CD4-positive, alpha-beta memory T cell (primary cell): Measurements from ENCODE around the gene RAB33A. TPM values are rescaled to one million over a fixed set of nuclear protein-coding genes. Genes with fewer than 3 reads are reported as not detected.

Source experiments
- CTCF ChIA-PET: fragments of 350-600 bp; sonication (Branson Sonifier 250); formaldehyde crosslinking; loops from one replicate; lab custom pipeline; 2021; ENCODE audit warnings: inconsistent platforms; ENCODE audit not compliant: partially characterized antibody; lab: Charles Lee
- POLR2A ChIA-PET: fragments of 350-600 bp; sonication (Branson Sonifier 250); formaldehyde crosslinking; loops from one replicate; lab custom pipeline; 2021; ENCODE audit not compliant: partially characterized antibody; lab: Charles Lee
- DNase-seq, 5 donors: peaks; one replicate each; pipeline versions ENCODE4 v3.0.0 to v3.0.0-alpha.2; 2020 to 2022; ENCODE audit warnings: mixed read lengths in 1 of 5
- H3K27ac ChIP-seq: one replicate; pipeline ENCODE4 v1.7.0; 2013; ENCODE audit warnings: low read depth, low read length
- H3K27me3 ChIP-seq: 2 replicates; pipeline ENCODE4 v1.7.0; 2013; ENCODE audit warnings: mild to moderate bottlenecking, low read length, moderate library complexity; ENCODE audit not compliant: insufficient read depth
- H3K36me3 ChIP-seq: 2 replicates; pipeline ENCODE4 v1.7.0; 2013; ENCODE audit warnings: mild to moderate bottlenecking, low read length, moderate library complexity; ENCODE audit not compliant: insufficient read depth
- H3K4me1 ChIP-seq: 2 replicates; pipeline ENCODE4 v1.7.0; 2013; ENCODE audit warnings: mild to moderate bottlenecking, low read length, moderate library complexity; ENCODE audit not compliant: insufficient read depth
- H3K4me3 ChIP-seq, 2 donors: one replicate each; pipeline ENCODE4 v1.7.0; 2013; ENCODE audit warnings: low read length in 2 of 2, mild to moderate bottlenecking in 1 of 2
- H3K9me3 ChIP-seq, 2 donors: one replicate each; pipeline ENCODE4 v1.7.0; 2013; ENCODE audit warnings: low read length in 2 of 2, control low read depth in 1 of 2; ENCODE audit not compliant: control insufficient read depth in 1 of 2
- H3K27ac Mint-ChIP-seq, 7 donors: one replicate each; pipeline ENCODE4 v1.8.0; 2020 to 2021; ENCODE audit warnings: mixed read lengths in 7 of 7, mild to moderate bottlenecking in 6 of 7, inconsistent platforms in 3 of 7, moderate library complexity in 3 of 7
- H3K27me3 Mint-ChIP-seq, 2 donors: one replicate each; pipeline ENCODE4 v1.8.0; 2020 to 2021; ENCODE audit warnings: mixed read lengths in 2 of 2
- H3K36me3 Mint-ChIP-seq, 2 donors: one replicate each; pipeline ENCODE4 v1.8.0; 2020 to 2021; ENCODE audit warnings: mixed read lengths in 2 of 2, inconsistent platforms in 1 of 2, mild to moderate bottlenecking in 1 of 2
- H3K4me1 Mint-ChIP-seq, 4 donors: one replicate each; pipeline ENCODE4 v1.8.0; 2020 to 2021; ENCODE audit warnings: mixed read lengths in 4 of 4, mild to moderate bottlenecking in 1 of 4
- H3K4me3 Mint-ChIP-seq, 8 donors: one replicate each; pipeline ENCODE4 v1.8.0; 2020 to 2021; ENCODE audit warnings: mixed read lengths in 8 of 8, mild to moderate bottlenecking in 7 of 8, moderate library complexity in 6 of 8, inconsistent platforms in 3 of 8
- H3K9me3 Mint-ChIP-seq, 8 donors: one replicate each; pipeline ENCODE4 v1.8.0; 2020 to 2021; ENCODE audit warnings: mixed read lengths in 8 of 8, mild to moderate bottlenecking in 5 of 8, inconsistent platforms in 3 of 8, moderate library complexity in 1 of 8
- intact Hi-C: fragments of 100-400 bp; cut with micrococcal nuclease; formaldehyde crosslinking; loops from one replicate; pipeline ENCODE4 v1.15.1; 2023
- polyA plus RNA-seq, 2 donors: library from polyadenylated mRNA; unstranded; fragments of 300-500 nt; fragmentation: Illumina TruSeq; gene quantifications; one replicate each; pipeline ENCODE4 v1.2.3, GENCODE V29; 2021
- total RNA-seq, 2 experiments: library from RNA; stranded (reverse); gene quantifications; one replicate each; pipeline ENCODE4 v1.2.3, GENCODE V29; 2021

Gene RAB33A
- total and polyA plus RNA-seq, 4 experiments from 2014 or later = 5.6 to 10.1 (median 9.9) TPM

GRCh38 chrX:130162094-130162735 lies 9.5 kb upstream of the RAB33A start:
- Histone ChIP-seq H3K27ac (no peak overlapping the region), H3K36me3 (no peaks in the 10 kb centered on the region), H3K4me3 (no peak overlapping the region), H3K27me3 (no peaks in the 10 kb centered on the region), H3K4me1 (peaks cover 35% of the 10 kb centered on the region), H3K9me3 (no peaks in the 10 kb centered on the region)
- H3K4me3 Mint-ChIP-seq = peak overlapping the region in 1 of 8 donors; percentile 41
- no peaks in the 10 kb centered on the region for H3K27me3 Mint-ChIP-seq
- peaks cover 0 to 7% of the 10 kb centered on the region in 2 donors for H3K36me3 Mint-ChIP-seq
- peak overlapping the region in 3 of 7 donors; percentile 2 to 61 (median 3) for H3K27ac Mint-ChIP-seq
- ChIA-PET POLR2A (interaction anchor here (1.5 kb wide), 1 partner anchor 9 kb away, joined by 4 read pairs; no protein-coding TSS in a partner anchor), CTCF (no interaction called here)
- peaks cover 15 to 60% (median 41%) of the 10 kb centered on the region in 4 donors for H3K4me1 Mint-ChIP-seq
- peaks cover 0 to 4% (median 0%) of the 10 kb centered on the region in 8 donors for H3K9me3 Mint-ChIP-seq
- intact Hi-C loops = no loop called here
- DNase-seq = no peak

GRCh38 chrX:130163398-130163797 lies 8.4 kb upstream of the RAB33A start:
- no peak for DNase-seq
- peaks cover 15 to 60% (median 41%) of the 10 kb centered on the region in 4 donors for H3K4me1 Mint-ChIP-seq
- Histone ChIP-seq H3K4me3 (no peak overlapping the region), H3K27ac (no peak overlapping the region), H3K4me1 (peaks cover 35% of the 10 kb centered on the region), H3K9me3 (no peaks in the 10 kb centered on the region), H3K36me3 (no peaks in the 10 kb centered on the region), H3K27me3 (no peaks in the 10 kb centered on the region)
- intact Hi-C loops = no loop called here
- POLR2A ChIA-PET = no interaction called here
- peak overlapping the region; percentile 33 to 71 (median 56) for H3K4me3 Mint-ChIP-seq
- peaks cover 0 to 7% of the 10 kb centered on the region in 2 donors for H3K36me3 Mint-ChIP-seq
- H3K27ac Mint-ChIP-seq = peak overlapping the region in 2 of 7 donors; percentile 21 to 31
- no peaks in the 10 kb centered on the region for H3K27me3 Mint-ChIP-seq
- peaks cover 0 to 4% (median 0%) of the 10 kb centered on the region in 8 donors for H3K9me3 Mint-ChIP-seq
- CTCF ChIA-PET = no interaction called here

GRCh38 chrX:130165181-130165702 lies 6.5 kb upstream of the RAB33A start:
- Histone ChIP-seq H3K36me3 (no peaks in the 10 kb centered on the region), H3K9me3 (no peaks in the 10 kb centered on the region), H3K27me3 (no peaks in the 10 kb centered on the region), H3K4me3 (peak overlapping the region; percentile 47 to 77), H3K27ac (peak overlapping the region; percentile 74), H3K4me1 (peaks cover 33% of the 10 kb centered on the region)
- Mint-ChIP-seq H3K36me3 (peaks cover 0 to 7% of the 10 kb centered on the region in 2 donors), H3K27me3 (no peaks in the 10 kb centered on the region), H3K9me3 (peaks cover 0 to 4% (median 0%) of the 10 kb centered on the region in 8 donors), H3K4me3 (peak overlapping the region; percentile 81 to 99 (median 92)), H3K27ac (peak overlapping the region; percentile 83 to 97 (median 95)), H3K4me1 (peaks cover 12 to 51% (median 34%) of the 10 kb centered on the region in 4 donors)
- no peak for DNase-seq
- POLR2A ChIA-PET = interaction anchor here (0.6 to 1.9 kb wide), 14 partner anchors 11 to 103 kb away, joined by 3 to 9 read pairs (median 3); partner anchors contain the start of gene ZNF280C
- CTCF ChIA-PET = interaction anchor here (0.9 to 2.0 kb wide), 3 partner anchors 80 to 85 kb away, joined by 3 to 7 read pairs (median 5); no protein-coding TSS in a partner anchor
- intact Hi-C loops = loop anchor here (1.0 to 2.0 kb wide), 2 partner anchors 8 to 104 kb away; partner anchors contain the start of gene ZNF280C

- intact Hi-C loops = loop anchor here (1.0 to 2.0 kb wide), 2 partner anchors 7 to 103 kb away; partner anchors contain the start of gene ZNF280C
- peaks cover 11 to 57% (median 34%) of the 10 kb centered on the region in 4 donors for H3K4me1 Mint-ChIP-seq
Measured at GRCh38 chrX:130165703-130166502, 5.9 kb upstream of the RAB33A start, which contains the start of gene AIFM1. TSS of gene AIFM1 (minus strand) at chrX:130165841. CDS start at chrX:130165656, 185 bp downstream.

GRCh38 chrX:130166503-130166777 lies 5.3 kb upstream of the RAB33A start:
- Mint-ChIP-seq H3K4me1 (peaks cover 11 to 60% (median 34%) of the 10 kb centered on the region in 4 donors), H3K9me3 (peaks cover 0 to 4% (median 0%) of the 10 kb centered on the region in 8 donors), H3K27ac (peak overlapping the region; percentile 83 to 97 (median 95)), H3K36me3 (peaks cover 0 to 9% of the 10 kb centered on the region in 2 donors), H3K27me3 (no peaks in the 10 kb centered on the region), H3K4me3 (peak overlapping the region; percentile 81 to 99 (median 92))
- no peaks in the 10 kb centered on the region for H3K36me3 ChIP-seq
- CTCF ChIA-PET = no interaction called here
- no peaks in the 10 kb centered on the region for H3K27me3 ChIP-seq
- no peaks in the 10 kb centered on the region for H3K9me3 ChIP-seq
- H3K4me3 ChIP-seq = peak overlapping the region; percentile 74 to 77
- H3K4me1 ChIP-seq = peaks cover 32% of the 10 kb centered on the region
- intact Hi-C loops = no loop called here
- H3K27ac ChIP-seq = peak overlapping the region; percentile 74
- DNase-seq = no peak
- POLR2A ChIA-PET = interaction anchor here (1.9 kb wide), 1 partner anchor 102 kb away, joined by 9 read pairs; the partner anchor contains the start of gene ZNF280C

More at GRCh38 chrX:130165703-130166502, 5.9 kb upstream of the RAB33A start, which contains the start of gene AIFM1:
- peak; percentile 87 to 93 (median 89) for DNase-seq
- peaks cover 0 to 4% (median 0%) of the 10 kb centered on the region in 8 donors for H3K9me3 Mint-ChIP-seq
- peaks cover 0 to 8% of the 10 kb centered on the region in 2 donors for H3K36me3 Mint-ChIP-seq
- H3K27ac ChIP-seq = peak within 1 kb of the TSS; percentile 74
- H3K9me3 ChIP-seq = no peaks in the 10 kb centered on the region
- POLR2A ChIA-PET = interaction anchor here (0.6 to 1.9 kb wide), 14 partner anchors 10 to 103 kb away, joined by 3 to 9 read pairs (median 3); partner anchors contain the start of gene ZNF280C
- CTCF ChIA-PET = interaction anchor here (0.9 to 2.0 kb wide), 2 partner anchors 84 to 86 kb away, joined by 3 to 7 read pairs; no protein-coding TSS in a partner anchor
- H3K27me3 Mint-ChIP-seq = no peaks in the 10 kb centered on the region
- H3K27ac Mint-ChIP-seq = peak within 1 kb of the TSS; percentile 83 to 97 (median 95)
- H3K36me3 ChIP-seq = no peaks in the 10 kb centered on the region
- H3K4me3 ChIP-seq = peak within 1 kb of the TSS; percentile 74 to 77
- peaks cover 32% of the 10 kb centered on the region for H3K4me1 ChIP-seq
- H3K27me3 ChIP-seq = no peaks in the 10 kb centered on the region
- H3K4me3 Mint-ChIP-seq = peak within 1 kb of the TSS; percentile 81 to 99 (median 92)

- CTCF ChIA-PET = no interaction called here
- POLR2A ChIA-PET = interaction anchor here (1.9 kb wide), 1 partner anchor 101 kb away, joined by 9 read pairs; the partner anchor contains the start of gene ZNF280C
Measured at GRCh38 chrX:130167040-130167439, 4.7 kb upstream of the RAB33A start.

More at GRCh38 chrX:130167040-130167439, 4.7 kb upstream of the RAB33A start:
- Mint-ChIP-seq H3K27me3 (no peaks in the 10 kb centered on the region), H3K27ac (peak overlapping the region in 6 of 7 donors; percentile 32 to 97 (median 88)), H3K4me1 (peaks cover 11 to 57% (median 32%) of the 10 kb centered on the region in 4 donors), H3K9me3 (peaks cover 0 to 4% (median 0%) of the 10 kb centered on the region in 8 donors), H3K36me3 (peaks cover 0 to 9% of the 10 kb centered on the region in 2 donors), H3K4me3 (peak overlapping the region; percentile 10 to 99 (median 92))
- no peaks in the 10 kb centered on the region for H3K27me3 ChIP-seq
- H3K9me3 ChIP-seq = no peaks in the 10 kb centered on the region
- H3K27ac ChIP-seq = no peak overlapping the region
- peaks cover 32% of the 10 kb centered on the region for H3K4me1 ChIP-seq
- DNase-seq = no peak
- no peaks in the 10 kb centered on the region for H3K36me3 ChIP-seq
- intact Hi-C loops = no loop called here
- no peak overlapping the region for H3K4me3 ChIP-seq
